ENCODE data around the gene ELF3. TPM values are rescaled to one million over a fixed set of nuclear protein-coding genes. Genes with fewer than 3 reads are reported as not detected.

Gene ELF3
- total and polyA plus RNA-seq, 2 of the 13 experiments (the other 11 are each of a cell fraction or from before 2014, with no cell fraction given), result 11.5 to 55.1 TPM

- no peak for TF ChIP-seq RBM39 (IDR thresholded peaks at IDR 0.05; ENCODE audit: low read depth, low read length, poor library complexity, severe bottlenecking)
- no peak for TF ChIP-seq KLF12 (CRISPR knock-in tag; IDR thresholded peaks at IDR 0.05; ENCODE audit: borderline replicate concordance)
- TF ChIP-seq PTBP1 (IDR thresholded peaks at IDR 0.05; ENCODE audit: low read depth, low read length, poor library complexity, severe bottlenecking), result no peak
- TF ChIP-seq TFDP1 (CRISPR knock-in tag; IDR thresholded peaks at IDR 0.05; ENCODE audit: borderline replicate concordance), result no peak
- TF ChIP-seq ZSCAN5A (CRISPR knock-in tag; IDR thresholded peaks at IDR 0.05; ENCODE audit: borderline replicate concordance), result no peak
- TF ChIP-seq JUND (CRISPR knock-in tag; IDR thresholded peaks at IDR 0.05), result no peak
- TF ChIP-seq ELF3 (CRISPR knock-in tag; IDR thresholded peaks at IDR 0.05), result peak; percentile 76
- TF ChIP-seq FOXO1 (CRISPR knock-in tag; IDR thresholded peaks at IDR 0.05), result peak; percentile 70; the same call in 1 of the 2 replicates
- no peak for TF ChIP-seq SMARCC2 (IDR thresholded peaks at IDR 0.05)
- no peak for TF ChIP-seq ZNF10 (CRISPR knock-in tag; IDR thresholded peaks at IDR 0.05; ENCODE audit: borderline replicate concordance, low read depth)
- TF ChIP-seq MXD4 (CRISPR knock-in tag; IDR thresholded peaks at IDR 0.05), result no peak
- no peak for TF ChIP-seq KLF6 (CRISPR knock-in tag; IDR thresholded peaks at IDR 0.05)
- no peak for TF ChIP-seq ZNF569 (CRISPR knock-in tag; IDR thresholded peaks at IDR 0.05; ENCODE audit: borderline replicate concordance)
- TF ChIP-seq ATF2 (CRISPR knock-in tag; IDR thresholded peaks at IDR 0.05), result no peak
- no peak for TF ChIP-seq SRY (CRISPR knock-in tag; IDR thresholded peaks at IDR 0.05)
- no peak for TF ChIP-seq DZIP1 (CRISPR knock-in tag; IDR thresholded peaks at IDR 0.05)
- TF ChIP-seq ATF4 (CRISPR knock-in tag; IDR thresholded peaks at IDR 0.05), result no peak; a peak in 1 of 4 replicates
- TF ChIP-seq ZNF616 (CRISPR knock-in tag; IDR thresholded peaks at IDR 0.05; ENCODE audit: low read depth), result no peak
- peak; percentile 69 for TF ChIP-seq SALL1 (CRISPR knock-in tag; IDR thresholded peaks at IDR 0.05)
- TF ChIP-seq NBN (conservative IDR thresholded peaks at IDR 0.05), result no peak
- no peak for TF ChIP-seq ELF4 (CRISPR knock-in tag; IDR thresholded peaks at IDR 0.05; ENCODE audit: borderline replicate concordance)
Observed at GRCh38 chr1:202046748-202047708, 36.6 kb downstream of the ELF3 start (continued).
